Measurements from ENCODE around the gene TNPO3.

The TNPO3 gene

GRCh38 chr7:128912281-128912680 is 142.6 kb downstream of the TNPO3 start:
- DNase-seq, result peak in 1 of 2 donors; percentile 52

GRCh38 chr7:128911423-128912031 is 143.4 kb downstream of the TNPO3 start:
- DNase-seq, result peak; percentile 45 to 60

More at GRCh38 chr7:128912281-128912680, 142.6 kb downstream of the TNPO3 start:
- Histone ChIP-seq H3K36me3 (no peaks in the 10 kb centered on the region), H3K27ac (no peak overlapping the region), H3K4me1 (peaks cover 0 to 34% (median 25%) of the 10 kb centered on the region in 4 donors), H3K9me3 (no peaks in the 10 kb centered on the region), H3K27me3 (peaks cover 0 to 70% of the 10 kb centered on the region in 2 donors), H3K4me3 (no peak overlapping the region)
- intact Hi-C loops (cut with DNase I; ENCODE audit: low total_unique reads), result no loop called here
- TF ChIP-seq CTCF (IDR thresholded peaks at IDR 0.05), result no peak

GRCh38 chr7:128910569-128910945 is 144.4 kb downstream of the TNPO3 start, which contains the start of gene KCP:
Gene KCP, minus strand, starts transcription at chr7:128910709. Its CDS starts 33 bp downstream, at chr7:128910676.
- Histone ChIP-seq H3K27ac (no peak within 1 kb of the TSS), H3K36me3 (no peaks in the 10 kb centered on the region), H3K27me3 (peaks cover 0 to 66% of the 10 kb centered on the region in 2 donors), H3K9me3 (no peaks in the 10 kb centered on the region), H3K4me3 (peak within 1 kb of the TSS; percentile 27 to 35), H3K4me1 (peaks cover 0 to 26% (median 19%) of the 10 kb centered on the region in 4 donors)
- intact Hi-C loops (cut with DNase I; ENCODE audit: low total_unique reads), result no loop called here
- DNase-seq, result peak in 1 of 2 donors; percentile 59
- TF ChIP-seq CTCF (IDR thresholded peaks at IDR 0.05), result no peak

More at GRCh38 chr7:128911423-128912031, 143.4 kb downstream of the TNPO3 start:
- no peak overlapping the region for H3K4me3 ChIP-seq
- peaks cover 0 to 34% (median 25%) of the 10 kb centered on the region in 4 donors for H3K4me1 ChIP-seq
- H3K27me3 ChIP-seq, result peaks cover 0 to 71% of the 10 kb centered on the region in 2 donors
- no peaks in the 10 kb centered on the region for H3K36me3 ChIP-seq
- TF ChIP-seq CTCF (IDR thresholded peaks at IDR 0.05), result no peak
- H3K9me3 ChIP-seq, result no peaks in the 10 kb centered on the region
- intact Hi-C loops (cut with DNase I; ENCODE audit: low total_unique reads), result no loop called here
- no peak overlapping the region for H3K27ac ChIP-seq

GRCh38 chr7:128909625-128910568 is 145.0 kb downstream of the TNPO3 start:
- Histone ChIP-seq H3K4me3 (peak overlapping the region; percentile 27 to 35), H3K36me3 (no peaks in the 10 kb centered on the region), H3K27ac (no peak overlapping the region), H3K9me3 (no peaks in the 10 kb centered on the region), H3K4me1 (peaks cover 0 to 20% (median 12%) of the 10 kb centered on the region in 4 donors), H3K27me3 (peaks cover 0 to 60% of the 10 kb centered on the region in 2 donors)
- TF ChIP-seq CTCF (IDR thresholded peaks at IDR 0.05), result no peak
- intact Hi-C loops (cut with DNase I; ENCODE audit: low total_unique reads), result loop anchor here (10.0 kb wide), 1 partner anchor 185 kb away; no protein-coding TSS in a partner anchor
- DNase-seq, result peak in 1 of 2 donors; percentile 62

GRCh38 chr7:128908750-128909624 is 145.9 kb downstream of the TNPO3 start:
- Histone ChIP-seq H3K4me3 (peak overlapping the region in 1 of 2 donors; percentile 27), H3K27me3 (peaks cover 0 to 59% of the 10 kb centered on the region in 2 donors), H3K9me3 (no peaks in the 10 kb centered on the region), H3K4me1 (peaks cover 0 to 17% (median 11%) of the 10 kb centered on the region in 4 donors), H3K27ac (no peak overlapping the region), H3K36me3 (no peaks in the 10 kb centered on the region)
- intact Hi-C loops (cut with DNase I; ENCODE audit: low total_unique reads), result loop anchor here (10.0 kb wide), 1 partner anchor 186 kb away; no protein-coding TSS in a partner anchor
- no peak for TF ChIP-seq CTCF (IDR thresholded peaks at IDR 0.05)
- peak in 1 of 2 donors; percentile 51 for DNase-seq

Data from tibial artery (tissue), 4 donors.